A549 (cell line): ENCODE results near the gene APOBEC3H. TPM values are rescaled to one million over a fixed set of nuclear protein-coding genes. Genes with fewer than 3 reads are reported as not detected.

Experiments
- ATAC-seq, 2 experiments: fragments of 200-7000 bp in 1 of 2; fragments of >200 bp in 1 of 2; cut with Nextera tagmentation in 1 of 2; cut with Tn5 transposase in 1 of 2; 3 replicates each; pipeline versions ENCODE4 v1.8.0 to v1.9.1; 2018 to 2020; ENCODE audit warnings: mild to moderate bottlenecking in 1 of 2, moderate library complexity in 1 of 2
- CTCF ChIA-PET: fragments of 300-600 bp; sonication (Branson Sonifier 250); formaldehyde crosslinking; extraction: SDS; loops from one replicate; lab custom pipeline; 2021; ENCODE audit warnings: antibody characterized with exemption, inconsistent platforms; lab: Yijun Ruan, JAX
- POLR2A ChIA-PET: fragments of 350-600 bp; formaldehyde crosslinking; extraction: SDS; loops from one replicate; lab custom pipeline; 2021; ENCODE audit warnings: antibody characterized with exemption, inconsistent platforms; lab: Yijun Ruan, JAX
- DNase-seq, 2 experiments: peaks; one replicate each; pipeline versions ENCODE4 v3.0.0 to v3.0.0-alpha.2; 2011 to 2016; ENCODE audit warnings: low read depth in 1 of 2, low spot score in 1 of 2
- FAIRE-seq: peaks from 2 replicates; lab custom pipeline; 2011; peaks lifted over from hg19 to GRCh38; lab: Jason Lieb, UNC
- H3K27ac ChIP-seq, 2 experiments: fragments of >200 bp; sonication (Bioruptor Twin); formaldehyde crosslinking; 3 replicates each; pipeline ENCODE4 v1.5.1; 2016 to 2017
- H3K4me1 ChIP-seq: fragments of >200 bp; sonication (Bioruptor Twin); formaldehyde crosslinking; 3 replicates; pipeline ENCODE4 v1.6.1; 2016
- H3K4me2 ChIP-seq: fragments of >200 bp; sonication (Bioruptor Twin); formaldehyde crosslinking; 3 replicates; pipeline ENCODE4 v1.6.1; 2016
- H3K4me3 ChIP-seq: fragments of >200 bp; sonication (Bioruptor Twin); formaldehyde crosslinking; 3 replicates; pipeline ENCODE4 v1.5.1; 2016
- H3K9me3 ChIP-seq: fragments of >200 bp; sonication (Bioruptor Twin); formaldehyde crosslinking; 3 replicates; pipeline ENCODE4 v1.6.1; 2016
- ATOH8 ChIP-seq: fragments of 250-450 bp; sonication (Bioruptor Pico); IDR thresholded peaks from 2 replicates; pipeline ENCODE4 v1.5.0; 2020; ENCODE audit warnings: low read depth, mild to moderate bottlenecking, moderate library complexity
- CHD4 ChIP-seq: fragments of 200-600 bp; sonication (generic); IDR thresholded peaks from 2 replicates; pipeline ENCODE4 v1.6.1; 2016; ENCODE audit warnings: antibody characterized with exemption, mild to moderate bottlenecking, borderline replicate concordance
- FOSL2 ChIP-seq, 2 experiments: fragments of 450-650 bp in 1 of 2; fragments of >200 bp in 1 of 2; sonication (Bioruptor Twin) in 1 of 2; formaldehyde crosslinking; IDR thresholded peaks; 2 replicates each; pipeline versions ENCODE4 v1.5.0 to v1.6.1; 2016 to 2020; ENCODE audit warnings: mild to moderate bottlenecking in 1 of 2, moderate library complexity in 1 of 2
- FOXS1 ChIP-seq: fragments of 250-450 bp; sonication (Bioruptor Pico); IDR thresholded peaks from 2 replicates; pipeline ENCODE4 v1.5.0; 2020; ENCODE audit warnings: mild to moderate bottlenecking, moderate library complexity
- GATA3 ChIP-seq: IDR thresholded peaks from 2 replicates; pipeline ENCODE4 v1.6.1; 2012; ENCODE audit warnings: borderline replicate concordance
- HOXB5 ChIP-seq: fragments of 250-450 bp; sonication (Bioruptor Pico); IDR thresholded peaks from 2 replicates; pipeline ENCODE4 v1.5.0; 2020; ENCODE audit warnings: mild to moderate bottlenecking, moderate library complexity
- JUNB ChIP-seq: fragments of >200 bp; sonication (Bioruptor Twin); formaldehyde crosslinking; IDR thresholded peaks from 2 replicates; pipeline ENCODE4 v1.6.1; 2016
- KDM5A ChIP-seq: fragments of 200-600 bp; sonication (generic); IDR thresholded peaks from 2 replicates; pipeline ENCODE4 v1.6.1; 2016; ENCODE audit warnings: antibody characterized with exemption, mild to moderate bottlenecking
- MYC ChIP-seq: IDR thresholded peaks from 2 replicates; pipeline ENCODE4 v1.6.1; 2012; ENCODE audit warnings: mild to moderate bottlenecking, inconsistent platforms, low read length, improper control_type of control experiment, borderline replicate concordance
- NPAS2 ChIP-seq: fragments of 250-450 bp; sonication (Bioruptor Pico); IDR thresholded peaks from 2 replicates; pipeline ENCODE4 v1.8.0; 2022; ENCODE audit warnings: mild to moderate bottlenecking, moderate library complexity, borderline replicate concordance
- NR3C1 ChIP-seq: fragments of >200 bp; sonication (Bioruptor Twin); formaldehyde crosslinking; IDR thresholded peaks from 3 replicates; pipeline ENCODE4 v1.6.1; 2017
- SREBF2 ChIP-seq: fragments of 450-650 bp; IDR thresholded peaks from 2 replicates; pipeline ENCODE4 v1.6.1; 2014; ENCODE audit warnings: mild to moderate bottlenecking, moderate library complexity
- ZC3H11A ChIP-seq: fragments of 450-650 bp; IDR thresholded peaks from 2 replicates; pipeline ENCODE4 v1.6.1; 2014; ENCODE audit warnings: antibody characterized with exemption, mild to moderate bottlenecking
- ZFP36 ChIP-seq: fragments of 450-650 bp; IDR thresholded peaks from 2 replicates; pipeline ENCODE4 v1.6.1; 2014; ENCODE audit warnings: borderline replicate concordance; ENCODE audit not compliant: partially characterized antibody
- ZNF302 ChIP-seq: fragments of 250-450 bp; sonication (Bioruptor Pico); IDR thresholded peaks from 2 replicates; pipeline ENCODE4 v1.9.0; 2021; ENCODE audit warnings: inconsistent platforms, mild to moderate bottlenecking, moderate library complexity
- ZSCAN20 ChIP-seq: fragments of 250-450 bp; sonication (Bioruptor Pico); IDR thresholded peaks from 2 replicates; pipeline ENCODE4 v1.8.0; 2022; ENCODE audit warnings: mild to moderate bottlenecking, moderate library complexity
- WGBS: methylation state at CpG from one replicate; pipeline ENCODE4 v1.1.6; 2017; ENCODE audit errors: missing lambda C conversion rate; 5-methylcytosine and 5-hydroxymethylcytosine counted together
- polyA plus RNA-seq, 4 experiments: library from polyadenylated mRNA; depleted of rRNA in 3 of 4; stranded (reverse); fragments of >200 nt; fragmentation: RNase III in 1 of 4; extraction: RNeasy Plus Mini Kit Qiagen cat#74134 plus additional on column Dnase treatment in 1 of 4; gene quantifications; 2 replicates in 3 of 4; 3 replicates in 1 of 4; pipeline ENCODE4 v1.2.3, GENCODE V29; 2011 to 2017
- TF ChIP-seq, protein P1 (sequence below): fragments of >200 bp; sonication (Bioruptor Twin); formaldehyde crosslinking; IDR thresholded peaks from 3 replicates; pipeline ENCODE4 v1.5.1; 2016
- TF ChIP-seq, protein P2 (sequence below): IDR thresholded peaks from 2 replicates; pipeline ENCODE4 v1.6.1; 2012
- TF ChIP-seq, protein P3 (sequence below): fragments of >200 bp; sonication (Bioruptor Twin); formaldehyde crosslinking; IDR thresholded peaks from 2 replicates; pipeline ENCODE4 v1.6.1; 2016
- TF ChIP-seq, protein P4 (sequence below): IDR thresholded peaks from 2 replicates; pipeline ENCODE4 v1.6.1; 2012; ENCODE audit warnings: low read depth, borderline replicate concordance

The APOBEC3H gene
- polyA plus RNA-seq, 2 of the 4 experiments (the other 2 are of a cell fraction) = 0.39 to 0.43 TPM

- TF ChIP-seq ATOH8 (CRISPR knock-in tag) (no peak), SREBF2 (no peak), NR3C1 (no peak), MYC (no peak), CHD4 (no peak)
- no peak overlapping the region for H3K4me2 ChIP-seq
- WGBS = 85% methylated on average over 8 of the region's 8 CpGs
- 0 out of 3 replicates have a peak, but pooled peaks cover 2% of the 10 kb centered on the region for H3K4me1 ChIP-seq
- no peak overlapping the region for H3K27ac ChIP-seq
- ChIA-PET CTCF (interaction anchor here (0.6 to 2.6 kb wide), 11 partner anchors 10 to 378 kb away, joined by 3 to 21 read pairs (median 4); partner anchors contain the start of gene CBX7), POLR2A (no interaction called here)
- DNase-seq (no peak), FAIRE-seq (no peak), ATAC-seq (no peak)
- H3K9me3 ChIP-seq = no peaks in the 10 kb centered on the region
- no peak overlapping the region for H3K4me3 ChIP-seq
These were observed 39.3 kb downstream of the APOBEC3H start for GRCh38 chr22:39136317-39136716.

GRCh38 chr22:39138357-39138997 lies 41.4 kb downstream of the APOBEC3H start:
- no peak overlapping the region for H3K4me3 ChIP-seq
- no peak for ATAC-seq
- CTCF ChIA-PET = interaction anchor here (1.7 kb wide), 1 partner anchor 8 kb away, joined by 3 read pairs; no protein-coding TSS in a partner anchor
- DNase-seq = no peak
- H3K4me2 ChIP-seq = no peak overlapping the region
- 85% methylated on average over 11 of the region's 14 CpGs for WGBS
- POLR2A ChIA-PET = interaction anchor here (0.7 kb wide), 1 partner anchor 140 kb away, joined by 4 read pairs; no protein-coding TSS in a partner anchor
- FAIRE-seq = no peak
- no peaks in the 10 kb centered on the region for H3K9me3 ChIP-seq
- no peak overlapping the region for H3K27ac ChIP-seq
- no peaks in the 10 kb centered on the region for H3K4me1 ChIP-seq
- TF ChIP-seq, protein P1, sequence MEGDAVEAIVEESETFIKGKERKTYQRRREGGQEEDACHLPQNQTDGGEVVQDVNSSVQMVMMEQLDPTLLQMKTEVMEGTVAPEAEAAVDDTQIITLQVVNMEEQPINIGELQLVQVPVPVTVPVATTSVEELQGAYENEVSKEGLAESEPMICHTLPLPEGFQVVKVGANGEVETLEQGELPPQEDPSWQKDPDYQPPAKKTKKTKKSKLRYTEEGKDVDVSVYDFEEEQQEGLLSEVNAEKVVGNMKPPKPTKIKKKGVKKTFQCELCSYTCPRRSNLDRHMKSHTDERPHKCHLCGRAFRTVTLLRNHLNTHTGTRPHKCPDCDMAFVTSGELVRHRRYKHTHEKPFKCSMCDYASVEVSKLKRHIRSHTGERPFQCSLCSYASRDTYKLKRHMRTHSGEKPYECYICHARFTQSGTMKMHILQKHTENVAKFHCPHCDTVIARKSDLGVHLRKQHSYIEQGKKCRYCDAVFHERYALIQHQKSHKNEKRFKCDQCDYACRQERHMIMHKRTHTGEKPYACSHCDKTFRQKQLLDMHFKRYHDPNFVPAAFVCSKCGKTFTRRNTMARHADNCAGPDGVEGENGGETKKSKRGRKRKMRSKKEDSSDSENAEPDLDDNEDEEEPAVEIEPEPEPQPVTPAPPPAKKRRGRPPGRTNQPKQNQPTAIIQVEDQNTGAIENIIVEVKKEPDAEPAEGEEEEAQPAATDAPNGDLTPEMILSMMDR = no peak
- TF ChIP-seq, protein P2, sequence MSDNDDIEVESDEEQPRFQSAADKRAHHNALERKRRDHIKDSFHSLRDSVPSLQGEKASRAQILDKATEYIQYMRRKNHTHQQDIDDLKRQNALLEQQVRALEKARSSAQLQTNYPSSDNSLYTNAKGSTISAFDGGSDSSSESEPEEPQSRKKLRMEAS = no peak
- TF ChIP-seq FOXS1 (CRISPR knock-in tag) = no peak
- no peak for TF ChIP-seq KDM5A

- no peak for ATAC-seq
- WGBS = 72% methylated on average over 7 of the region's 7 CpGs
- no peaks in the 10 kb centered on the region for H3K9me3 ChIP-seq
- FAIRE-seq = no peak
- no peak overlapping the region for H3K4me2 ChIP-seq
- H3K27ac ChIP-seq = no peak overlapping the region
- H3K4me1 ChIP-seq = peaks cover 6% of the 10 kb centered on the region; the same call in 2 of the 3 replicates
- CTCF ChIA-PET = interaction anchor here (0.8 to 1.7 kb wide), 2 partner anchors 10 to 269 kb away, joined by 3 read pairs; no protein-coding TSS in a partner anchor
- POLR2A ChIA-PET = no interaction called here
- DNase-seq = no peak
- no peak overlapping the region for H3K4me3 ChIP-seq
- no peak for TF ChIP-seq ZC3H11A
- no peak for TF ChIP-seq NPAS2
- TF ChIP-seq FOSL2 (IDR thresholded peaks at IDR 0.05) = no peak
- no peak for TF ChIP-seq FOSL2 (CRISPR knock-in tag; IDR thresholded peaks at IDR 0.05)
- TF ChIP-seq, protein P3, sequence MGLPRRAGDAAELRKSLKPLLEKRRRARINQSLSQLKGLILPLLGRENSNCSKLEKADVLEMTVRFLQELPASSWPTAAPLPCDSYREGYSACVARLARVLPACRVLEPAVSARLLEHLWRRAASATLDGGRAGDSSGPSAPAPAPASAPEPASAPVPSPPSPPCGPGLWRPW = no peak
- TF ChIP-seq HOXB5 = no peak
- no peak for TF ChIP-seq GATA3
- TF ChIP-seq JUNB = no peak
- TF ChIP-seq, protein P1 = no peak
- TF ChIP-seq, protein P4, sequence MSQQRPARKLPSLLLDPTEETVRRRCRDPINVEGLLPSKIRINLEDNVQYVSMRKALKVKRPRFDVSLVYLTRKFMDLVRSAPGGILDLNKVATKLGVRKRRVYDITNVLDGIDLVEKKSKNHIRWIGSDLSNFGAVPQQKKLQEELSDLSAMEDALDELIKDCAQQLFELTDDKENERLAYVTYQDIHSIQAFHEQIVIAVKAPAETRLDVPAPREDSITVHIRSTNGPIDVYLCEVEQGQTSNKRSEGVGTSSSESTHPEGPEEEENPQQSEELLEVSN = no peak
- TF ChIP-seq, protein P2 = no peak
- TF ChIP-seq KDM5A = no peak
- no peak for TF ChIP-seq ZSCAN20 (CRISPR knock-in tag)
- TF ChIP-seq NR3C1 = no peak
- TF ChIP-seq ZFP36 = no peak
- TF ChIP-seq ZNF302 = no peak
These were observed 42.9 kb downstream of the APOBEC3H start for GRCh38 chr22:39139933-39140332.
